ENCODE measurements around the gene MVB12B.

The MVB12B gene

DNA sequence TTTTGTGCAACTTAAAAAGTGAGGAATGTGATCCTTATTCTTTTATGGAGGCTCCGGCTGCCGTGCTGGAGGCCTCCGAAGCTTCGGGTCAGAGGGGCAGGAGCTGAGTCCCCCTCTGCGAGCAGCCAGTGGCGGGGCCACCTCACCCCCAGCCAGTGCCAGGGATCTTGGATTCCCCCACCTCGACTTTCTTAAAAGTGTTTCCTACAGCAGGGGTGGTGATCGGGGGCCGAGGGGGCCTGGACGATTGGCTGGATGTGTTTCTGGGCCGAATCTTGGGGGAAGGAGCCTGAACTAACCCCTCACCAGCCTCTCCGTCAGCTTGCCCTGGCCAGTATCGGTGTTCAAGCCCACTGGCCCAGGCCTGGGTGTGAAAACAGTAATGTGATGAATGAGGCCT is 194.9 kb downstream of the MVB12B start:
- H3K4me3 ChIP-seq (ENCODE audit: low read depth, low read length), result no peak overlapping the region
- DNase-seq (ENCODE audit: low read depth), result no peak
- TF ChIP-seq, protein P1, sequence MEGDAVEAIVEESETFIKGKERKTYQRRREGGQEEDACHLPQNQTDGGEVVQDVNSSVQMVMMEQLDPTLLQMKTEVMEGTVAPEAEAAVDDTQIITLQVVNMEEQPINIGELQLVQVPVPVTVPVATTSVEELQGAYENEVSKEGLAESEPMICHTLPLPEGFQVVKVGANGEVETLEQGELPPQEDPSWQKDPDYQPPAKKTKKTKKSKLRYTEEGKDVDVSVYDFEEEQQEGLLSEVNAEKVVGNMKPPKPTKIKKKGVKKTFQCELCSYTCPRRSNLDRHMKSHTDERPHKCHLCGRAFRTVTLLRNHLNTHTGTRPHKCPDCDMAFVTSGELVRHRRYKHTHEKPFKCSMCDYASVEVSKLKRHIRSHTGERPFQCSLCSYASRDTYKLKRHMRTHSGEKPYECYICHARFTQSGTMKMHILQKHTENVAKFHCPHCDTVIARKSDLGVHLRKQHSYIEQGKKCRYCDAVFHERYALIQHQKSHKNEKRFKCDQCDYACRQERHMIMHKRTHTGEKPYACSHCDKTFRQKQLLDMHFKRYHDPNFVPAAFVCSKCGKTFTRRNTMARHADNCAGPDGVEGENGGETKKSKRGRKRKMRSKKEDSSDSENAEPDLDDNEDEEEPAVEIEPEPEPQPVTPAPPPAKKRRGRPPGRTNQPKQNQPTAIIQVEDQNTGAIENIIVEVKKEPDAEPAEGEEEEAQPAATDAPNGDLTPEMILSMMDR (IDR thresholded peaks at IDR 0.05; ENCODE audit: control insufficient read depth, extremely low read depth, insufficient read depth), result no peak

DNA sequence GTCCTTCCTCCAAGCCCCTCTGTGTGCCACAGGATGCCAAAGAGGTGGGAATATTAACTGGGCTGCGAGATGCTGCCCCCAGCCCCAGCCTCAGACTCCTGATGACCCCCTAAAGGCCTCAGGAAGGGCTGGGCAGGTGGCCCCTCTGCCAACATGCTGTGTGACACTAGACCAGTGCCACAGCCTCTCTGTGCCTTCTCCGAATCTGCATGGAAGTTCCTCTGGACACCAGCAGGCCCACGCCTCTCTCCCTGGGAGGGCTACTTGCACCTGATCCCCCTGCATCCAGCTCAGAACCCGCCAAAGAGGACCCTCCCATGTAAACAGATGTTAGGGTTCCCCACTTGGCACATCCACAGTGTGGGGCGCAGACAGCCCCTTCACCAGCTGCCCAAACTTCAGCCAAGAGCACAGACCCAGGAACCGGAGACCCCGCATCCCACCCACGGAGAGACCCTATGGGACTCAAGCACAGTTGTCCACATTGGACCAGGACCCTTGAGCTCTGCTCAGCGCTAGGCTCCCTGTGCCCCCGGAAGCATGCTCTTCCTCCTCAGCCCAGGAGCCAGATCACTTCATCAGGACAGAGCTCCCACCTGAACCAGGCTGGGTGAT is 195.5 kb downstream of the MVB12B start:
- DNase-seq (ENCODE audit: low read depth), result no peak
- TF ChIP-seq, protein P1 (IDR thresholded peaks at IDR 0.05; ENCODE audit: control insufficient read depth, extremely low read depth, insufficient read depth), result no peak
- no peak overlapping the region for H3K4me3 ChIP-seq (ENCODE audit: low read depth, low read length)

DNA sequence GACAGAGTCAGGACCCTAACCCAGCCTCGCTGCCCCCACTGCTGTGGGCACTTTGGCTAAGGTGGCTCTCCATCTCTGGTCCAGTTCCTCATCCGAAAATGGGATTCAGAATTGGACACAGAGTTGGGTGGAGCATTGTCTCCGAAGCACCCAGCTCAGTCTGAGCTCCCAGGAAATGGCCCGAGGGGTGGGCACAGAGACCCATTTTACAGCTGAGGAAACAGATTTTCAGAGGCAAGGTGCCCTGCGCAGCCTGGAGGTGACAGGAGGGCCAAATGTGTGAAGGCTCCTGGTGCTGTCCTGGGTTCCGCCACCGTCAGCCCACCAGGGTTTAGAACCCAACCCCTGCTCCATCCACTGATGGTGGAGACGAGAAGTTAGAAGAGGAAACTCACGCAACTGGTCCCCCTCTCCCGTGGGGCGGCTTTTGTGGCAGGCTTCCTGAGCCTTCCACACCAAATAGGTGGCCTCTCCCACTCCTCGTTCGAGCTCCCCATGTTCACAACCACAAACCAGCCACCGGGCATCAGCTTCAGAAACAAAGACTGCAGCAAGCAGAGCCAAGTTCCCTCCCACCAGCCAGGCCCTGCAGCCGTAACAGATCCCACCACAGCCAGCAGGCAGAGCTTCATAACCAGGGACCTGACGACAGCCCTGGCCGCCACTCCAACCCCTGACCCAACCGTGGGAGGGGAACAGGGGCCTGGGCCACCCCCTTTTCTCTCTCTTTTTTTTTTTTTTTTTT is 196.2 kb downstream of the MVB12B start:
- TF ChIP-seq, protein P1 (IDR thresholded peaks at IDR 0.05; ENCODE audit: control insufficient read depth, extremely low read depth, insufficient read depth), result no peak
- DNase-seq (ENCODE audit: low read depth), result no peak
- H3K4me3 ChIP-seq (ENCODE audit: low read depth, low read length), result no peak overlapping the region

DNA sequence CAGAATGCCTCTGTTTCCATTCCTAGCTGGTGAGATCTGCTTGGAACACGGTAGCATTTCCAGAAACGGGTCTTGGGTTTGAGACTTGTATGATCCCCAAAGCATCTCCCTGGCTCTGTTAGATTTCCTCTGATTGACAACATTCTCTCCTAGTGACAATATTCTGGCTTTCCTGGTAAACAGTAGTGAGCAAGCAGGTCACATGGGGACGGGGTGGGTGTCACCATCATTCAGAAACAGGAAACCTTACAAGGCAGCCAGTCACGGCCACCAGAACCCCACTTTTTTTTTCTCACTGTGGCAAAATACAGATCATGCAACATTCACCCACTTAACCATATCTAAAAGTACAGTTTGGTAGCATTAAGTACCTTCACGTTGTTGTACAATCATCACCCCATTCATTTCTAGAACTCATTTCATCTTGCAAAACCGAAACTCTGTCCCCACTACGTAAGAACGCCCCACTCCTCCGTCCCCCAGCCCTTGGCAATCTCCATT is 197.0 kb downstream of the MVB12B start:
- DNase-seq (ENCODE audit: low read depth), result no peak
- H3K4me3 ChIP-seq (ENCODE audit: low read depth, low read length), result no peak overlapping the region
- TF ChIP-seq, protein P1 (IDR thresholded peaks at IDR 0.05; ENCODE audit: control insufficient read depth, extremely low read depth, insufficient read depth), result no peak

DNA sequence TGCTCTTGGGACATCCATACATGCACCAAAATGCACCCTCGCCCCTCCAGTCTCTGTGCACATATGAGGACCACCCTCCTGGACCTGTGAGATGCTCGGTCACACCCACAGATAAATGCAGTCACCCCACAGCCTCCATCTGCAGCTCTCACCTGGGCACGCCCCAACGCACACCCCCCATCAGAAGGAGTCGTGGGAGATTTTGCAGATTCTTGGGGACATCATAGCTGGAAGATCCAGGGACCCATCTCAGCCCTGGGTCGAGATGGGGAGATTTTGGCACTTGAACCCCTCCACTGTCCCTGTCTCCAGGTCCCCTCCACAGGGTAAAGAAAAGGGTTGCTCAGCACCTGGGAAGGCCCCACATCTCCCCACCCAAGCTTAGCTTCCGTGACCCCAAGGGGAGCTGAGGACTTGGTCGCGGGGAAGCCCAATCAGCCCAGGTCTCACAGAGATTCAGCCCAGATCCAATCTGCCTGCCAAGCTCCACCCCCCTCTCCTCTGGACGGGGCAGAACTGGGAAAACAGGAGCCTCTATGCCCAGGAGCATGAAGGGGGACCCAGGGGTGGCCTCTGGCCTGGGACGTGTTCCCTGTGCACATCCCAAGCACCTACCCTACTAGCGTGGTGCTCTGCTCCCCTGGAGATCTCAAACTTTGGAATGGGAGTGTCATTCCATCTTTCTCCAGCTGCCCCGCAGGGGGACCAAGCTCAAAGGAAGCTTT is 197.9 kb downstream of the MVB12B start:
- no peak for DNase-seq (ENCODE audit: low read depth)
- H3K4me3 ChIP-seq (ENCODE audit: low read depth, low read length), result no peak overlapping the region
- TF ChIP-seq, protein P1 (IDR thresholded peaks at IDR 0.05; ENCODE audit: control insufficient read depth, extremely low read depth, insufficient read depth), result no peak

DNA sequence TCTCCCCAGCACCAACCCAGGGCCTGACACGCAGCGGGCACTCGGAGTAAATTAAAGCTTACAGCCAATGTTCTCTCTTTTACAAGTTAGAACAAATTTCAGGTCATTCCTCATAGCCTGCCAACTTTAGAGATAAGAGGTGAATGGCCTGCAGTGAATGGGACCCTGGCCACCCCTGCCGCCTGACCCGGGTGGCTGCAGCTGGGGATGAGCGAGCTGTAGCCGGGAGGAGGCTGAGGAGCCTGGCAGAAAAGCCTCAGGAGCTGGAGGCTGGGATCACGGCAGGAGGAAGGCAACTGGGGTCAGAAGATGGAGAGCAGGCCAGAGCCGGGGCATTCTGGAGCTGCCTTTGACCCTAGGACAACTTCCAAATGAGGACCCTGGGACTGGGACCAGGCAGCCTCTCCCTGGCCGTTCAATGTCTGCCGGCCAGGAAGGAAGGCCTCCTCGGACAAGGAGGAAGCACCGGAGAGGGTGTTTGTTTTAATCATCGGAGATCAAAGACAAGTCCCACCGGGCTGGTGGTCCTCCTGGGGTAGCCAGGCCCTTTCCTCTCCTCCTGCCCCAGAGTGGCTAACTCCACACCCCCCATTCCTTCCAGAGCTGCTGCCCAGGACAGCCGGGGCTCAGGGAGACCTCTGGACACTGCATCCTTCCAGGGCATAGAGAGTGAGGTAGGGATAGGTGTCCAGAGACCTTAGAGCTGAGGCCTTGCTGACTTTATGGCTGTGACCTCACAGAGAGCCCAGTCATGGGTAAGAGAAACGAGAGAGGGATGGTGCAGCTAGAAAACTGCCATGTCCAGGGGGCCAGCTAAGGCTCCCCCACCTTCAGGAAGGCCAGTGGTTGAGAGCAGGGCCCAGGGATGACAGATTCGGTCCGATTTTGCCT is 199.8 kb downstream of the MVB12B start:
- H3K4me3 ChIP-seq (ENCODE audit: low read depth, low read length), result no peak overlapping the region
- TF ChIP-seq, protein P1 (IDR thresholded peaks at IDR 0.05; ENCODE audit: control insufficient read depth, extremely low read depth, insufficient read depth), result no peak
- no peak for DNase-seq (ENCODE audit: low read depth)

Data from LNCaP clone FGC (cell line).